ENCODE results near the gene WDFY2.

DNA sequence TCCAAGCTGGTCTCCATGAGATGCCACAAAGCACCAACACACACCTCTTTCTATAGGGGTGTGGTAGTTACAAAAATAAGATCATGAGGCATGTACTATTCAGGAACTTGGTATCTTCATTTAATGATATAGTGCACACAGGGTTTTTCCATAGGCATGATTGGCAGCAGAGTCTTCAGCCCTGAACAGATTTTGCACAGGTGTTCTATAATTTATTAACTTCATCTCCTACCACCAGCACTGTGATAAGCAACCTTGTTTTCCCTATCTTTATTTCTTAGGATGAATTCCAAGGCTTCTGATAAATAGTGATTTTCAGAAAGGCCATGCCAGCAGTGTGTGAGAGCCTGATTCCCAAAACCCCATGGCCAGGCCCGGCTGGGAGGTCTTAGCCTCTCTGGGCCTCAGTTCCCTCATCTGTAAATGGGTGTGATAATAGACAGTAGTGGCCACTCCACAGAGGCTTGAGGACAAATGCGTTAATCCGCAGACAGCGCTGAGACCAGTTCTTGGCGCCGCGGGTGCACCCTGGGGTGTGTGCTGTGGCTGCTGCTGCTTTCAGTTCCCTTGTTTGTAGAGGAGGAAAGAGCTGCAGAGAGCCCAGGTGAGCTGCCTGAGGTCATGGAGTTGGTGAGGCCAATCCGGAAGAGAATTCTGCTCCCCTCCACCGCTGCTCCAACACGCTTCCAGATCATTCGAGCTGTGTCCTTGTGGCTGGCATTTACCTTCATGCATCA lies 186.6 kb downstream of the WDFY2 start:
- TF ChIP-seq, protein P1, sequence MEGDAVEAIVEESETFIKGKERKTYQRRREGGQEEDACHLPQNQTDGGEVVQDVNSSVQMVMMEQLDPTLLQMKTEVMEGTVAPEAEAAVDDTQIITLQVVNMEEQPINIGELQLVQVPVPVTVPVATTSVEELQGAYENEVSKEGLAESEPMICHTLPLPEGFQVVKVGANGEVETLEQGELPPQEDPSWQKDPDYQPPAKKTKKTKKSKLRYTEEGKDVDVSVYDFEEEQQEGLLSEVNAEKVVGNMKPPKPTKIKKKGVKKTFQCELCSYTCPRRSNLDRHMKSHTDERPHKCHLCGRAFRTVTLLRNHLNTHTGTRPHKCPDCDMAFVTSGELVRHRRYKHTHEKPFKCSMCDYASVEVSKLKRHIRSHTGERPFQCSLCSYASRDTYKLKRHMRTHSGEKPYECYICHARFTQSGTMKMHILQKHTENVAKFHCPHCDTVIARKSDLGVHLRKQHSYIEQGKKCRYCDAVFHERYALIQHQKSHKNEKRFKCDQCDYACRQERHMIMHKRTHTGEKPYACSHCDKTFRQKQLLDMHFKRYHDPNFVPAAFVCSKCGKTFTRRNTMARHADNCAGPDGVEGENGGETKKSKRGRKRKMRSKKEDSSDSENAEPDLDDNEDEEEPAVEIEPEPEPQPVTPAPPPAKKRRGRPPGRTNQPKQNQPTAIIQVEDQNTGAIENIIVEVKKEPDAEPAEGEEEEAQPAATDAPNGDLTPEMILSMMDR (IDR thresholded peaks at IDR 0.05; ENCODE audit: low read depth, low read length): no peak
- TF ChIP-seq POLR2A (IDR thresholded peaks at IDR 0.05; ENCODE audit: extremely low read depth, insufficient read length): no peak
- TF ChIP-seq, protein P2, sequence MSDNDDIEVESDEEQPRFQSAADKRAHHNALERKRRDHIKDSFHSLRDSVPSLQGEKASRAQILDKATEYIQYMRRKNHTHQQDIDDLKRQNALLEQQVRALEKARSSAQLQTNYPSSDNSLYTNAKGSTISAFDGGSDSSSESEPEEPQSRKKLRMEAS (IDR thresholded peaks at IDR 0.05; ENCODE audit: low read depth, low read length): no peak

Data from NB4 (cell line).